ENCODE results near the gene TOMM34. TPM values are rescaled to one million over a fixed set of nuclear protein-coding genes. Genes with fewer than 3 reads are reported as not detected.

The TOMM34 gene, protein sequence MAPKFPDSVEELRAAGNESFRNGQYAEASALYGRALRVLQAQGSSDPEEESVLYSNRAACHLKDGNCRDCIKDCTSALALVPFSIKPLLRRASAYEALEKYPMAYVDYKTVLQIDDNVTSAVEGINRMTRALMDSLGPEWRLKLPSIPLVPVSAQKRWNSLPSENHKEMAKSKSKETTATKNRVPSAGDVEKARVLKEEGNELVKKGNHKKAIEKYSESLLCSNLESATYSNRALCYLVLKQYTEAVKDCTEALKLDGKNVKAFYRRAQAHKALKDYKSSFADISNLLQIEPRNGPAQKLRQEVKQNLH
- 10 to 100 TPM; 40.1 to 44.8 TPM for total RNA-seq

DNA sequence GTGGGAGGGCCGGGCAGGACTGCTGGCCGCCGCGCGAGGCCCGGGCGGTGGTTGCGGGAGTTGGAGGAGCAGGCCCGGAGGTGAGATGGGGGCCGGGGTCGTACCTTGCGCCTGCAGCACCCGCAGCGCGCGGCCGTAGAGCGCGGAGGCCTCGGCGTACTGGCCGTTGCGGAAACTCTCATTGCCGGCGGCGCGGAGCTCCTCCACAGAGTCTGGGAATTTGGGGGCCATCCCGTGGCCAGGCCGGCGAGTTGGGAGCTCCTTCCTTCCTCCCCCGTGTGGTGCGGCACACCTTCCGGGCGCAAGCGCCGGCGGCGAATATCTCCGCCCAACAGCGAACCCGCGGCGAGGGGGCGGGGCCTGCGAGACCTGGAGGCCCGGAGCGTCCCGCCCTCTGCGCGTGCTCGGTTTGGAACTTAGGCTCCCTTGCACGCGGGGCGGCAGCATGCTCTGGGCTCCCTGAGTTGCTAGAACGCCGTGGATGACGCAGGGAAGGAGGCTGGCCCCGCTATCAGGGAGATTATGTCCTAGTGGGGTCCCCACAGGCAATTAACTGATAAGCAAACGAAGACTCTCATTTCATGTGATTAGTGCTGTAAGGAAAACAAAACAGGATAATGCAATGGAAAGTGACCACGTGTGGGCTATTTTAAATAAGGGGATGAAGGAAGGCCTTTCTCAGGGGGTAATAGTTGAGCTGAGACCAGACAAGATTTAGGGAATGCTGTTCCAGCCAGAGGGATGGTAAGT is at the start of gene TOMM34:
TOMM34 (minus strand) TSS at position 295 of the 750 bp plus-strand sequence; CDS start at position 231, 64 bp downstream.
- H3K36me3 Mint-ChIP-seq (ENCODE audit: low read depth): peaks cover 48% of the 10 kb centered on the region
- H3K4me3 Mint-ChIP-seq: peak within 1 kb of the TSS; percentile 90
- peaks cover 50% of the 10 kb centered on the region for H3K4me1 Mint-ChIP-seq
- peak; percentile 80 for ATAC-seq (replicated peaks)
- no peaks in the 10 kb centered on the region for H3K9me3 Mint-ChIP-seq
- H3K27me3 Mint-ChIP-seq: no peaks in the 10 kb centered on the region
- H3K27ac Mint-ChIP-seq: peak within 1 kb of the TSS; percentile 97

DNA sequence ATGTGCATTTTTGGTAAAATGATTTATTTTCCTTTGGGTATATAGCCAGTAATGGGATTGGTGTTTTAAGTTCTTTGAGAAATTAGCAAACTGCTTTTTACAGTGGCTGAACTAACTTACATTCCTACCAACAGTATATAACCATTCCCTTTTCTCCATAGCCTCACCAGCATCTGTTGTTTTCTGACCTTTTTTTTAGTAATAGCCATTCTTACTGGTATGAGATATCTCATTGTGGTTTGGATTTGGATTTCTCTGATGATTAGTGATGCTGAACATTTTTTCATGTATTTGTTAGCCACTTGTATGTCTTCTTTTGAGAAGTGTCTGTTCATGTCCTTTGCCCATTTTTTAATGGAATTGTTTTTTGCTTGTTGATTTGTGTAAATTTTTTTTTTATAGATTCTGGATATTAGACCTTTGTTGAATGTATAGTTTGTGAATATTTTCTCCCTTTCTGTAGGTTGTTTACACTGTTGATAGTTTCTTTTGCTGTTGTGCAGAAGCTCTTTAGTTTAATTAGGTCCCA is 48.4 kb upstream of the TOMM34 start:
- Mint-ChIP-seq H3K36me3 (ENCODE audit: low read depth) (peaks cover 99% of the 10 kb centered on the region), H3K27me3 (no peaks in the 10 kb centered on the region), H3K9me3 (no peaks in the 10 kb centered on the region), H3K4me1 (peaks cover 36% of the 10 kb centered on the region), H3K4me3 (no peak overlapping the region), H3K27ac (peak overlapping the region; percentile 36)
- no peak for ATAC-seq (replicated peaks)

GRCh38 chr20:44997668-44998067 is 37.5 kb upstream of the TOMM34 start:
- Mint-ChIP-seq H3K4me3 (peak overlapping the region; percentile 38), H3K36me3 (ENCODE audit: low read depth) (peaks cover 98% of the 10 kb centered on the region), H3K4me1 (peaks cover 44% of the 10 kb centered on the region), H3K9me3 (no peaks in the 10 kb centered on the region), H3K27me3 (no peaks in the 10 kb centered on the region), H3K27ac (peak overlapping the region; percentile 70)
- peak; percentile 39 for ATAC-seq (replicated peaks)

DNA sequence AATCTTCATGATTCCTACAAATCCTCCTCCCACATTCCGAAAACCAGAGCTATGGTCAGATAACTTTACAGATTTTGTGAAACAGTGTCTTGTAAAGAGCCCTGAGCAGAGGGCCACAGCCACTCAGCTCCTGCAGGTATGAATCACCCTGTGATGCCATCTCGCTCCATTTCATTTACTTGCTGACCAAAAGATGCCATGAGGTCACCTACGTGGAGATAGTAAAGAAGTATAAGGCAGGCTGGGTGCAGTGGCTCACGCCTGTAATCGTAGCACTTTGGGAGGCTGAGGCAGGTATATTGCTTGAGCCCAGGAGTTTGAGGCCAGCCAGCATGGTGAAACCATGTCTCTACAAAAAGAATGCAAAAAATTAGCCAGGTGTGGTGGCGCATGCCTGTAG is 37.0 kb upstream of the TOMM34 start:
- Mint-ChIP-seq H3K36me3 (ENCODE audit: low read depth) (peaks cover 97% of the 10 kb centered on the region), H3K27me3 (no peaks in the 10 kb centered on the region), H3K4me1 (peaks cover 44% of the 10 kb centered on the region), H3K27ac (peak overlapping the region; percentile 70), H3K4me3 (peak overlapping the region; percentile 38), H3K9me3 (no peaks in the 10 kb centered on the region)
- peak; percentile 54 for ATAC-seq (replicated peaks)

DNA sequence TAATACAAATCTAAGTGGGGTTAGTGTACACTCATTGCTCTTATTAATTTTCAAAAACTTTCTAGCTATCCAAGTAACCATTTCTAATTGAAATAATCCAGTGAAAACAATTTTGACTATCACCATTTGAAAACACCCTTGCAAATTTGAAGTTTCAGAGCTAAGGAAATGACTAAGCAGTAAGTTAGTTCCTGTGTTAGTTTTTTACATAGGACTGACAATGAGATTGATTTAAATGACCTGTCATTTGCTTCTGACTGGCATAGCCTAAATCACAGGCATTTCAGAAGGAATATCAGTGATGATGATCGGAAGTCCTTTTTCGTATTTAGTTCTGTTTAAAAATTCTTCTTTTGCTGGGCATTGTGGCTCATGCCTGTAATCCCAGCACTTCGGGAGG is 33.1 kb upstream of the TOMM34 start:
- Mint-ChIP-seq H3K36me3 (ENCODE audit: low read depth) (peaks cover 93% of the 10 kb centered on the region), H3K27ac (peak overlapping the region; percentile 60), H3K27me3 (no peaks in the 10 kb centered on the region), H3K9me3 (no peaks in the 10 kb centered on the region), H3K4me1 (peaks cover 56% of the 10 kb centered on the region), H3K4me3 (peak overlapping the region; percentile 59)
- ATAC-seq (replicated peaks): peak; percentile 44

DNA sequence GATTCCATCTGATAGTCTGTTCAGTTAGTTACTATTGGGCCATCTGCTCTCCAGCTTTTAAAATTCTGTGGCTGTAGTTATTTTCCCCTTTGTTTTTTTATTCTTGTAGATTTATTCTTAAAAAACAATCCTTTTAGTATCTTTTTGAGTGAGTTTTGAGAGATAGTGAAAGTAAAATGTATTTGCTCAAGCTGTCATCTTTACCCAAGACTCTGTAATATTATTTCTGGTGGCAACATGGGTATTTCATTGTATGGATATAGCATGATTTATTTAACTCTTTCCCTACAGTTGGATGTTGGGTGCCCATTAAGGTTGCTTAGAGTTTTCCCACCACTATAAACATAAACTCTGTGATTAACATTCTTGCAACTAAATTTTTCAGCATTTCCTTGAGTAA is 30.8 kb upstream of the TOMM34 start:
- Mint-ChIP-seq H3K4me3 (peak overlapping the region; percentile 86), H3K4me1 (peaks cover 46% of the 10 kb centered on the region), H3K27me3 (no peaks in the 10 kb centered on the region), H3K9me3 (no peaks in the 10 kb centered on the region), H3K36me3 (ENCODE audit: low read depth) (peaks cover 93% of the 10 kb centered on the region), H3K27ac (peak overlapping the region; percentile 94)
- ATAC-seq (replicated peaks): peak; percentile 34

GRCh38 chr20:44990425-44990824 is 30.2 kb upstream of the TOMM34 start:
- Mint-ChIP-seq H3K27ac (peak overlapping the region; percentile 94), H3K36me3 (ENCODE audit: low read depth) (peaks cover 93% of the 10 kb centered on the region), H3K4me1 (peaks cover 45% of the 10 kb centered on the region), H3K9me3 (no peaks in the 10 kb centered on the region), H3K4me3 (peak overlapping the region; percentile 86), H3K27me3 (no peaks in the 10 kb centered on the region)
- ATAC-seq (replicated peaks): peak; percentile 97

DNA sequence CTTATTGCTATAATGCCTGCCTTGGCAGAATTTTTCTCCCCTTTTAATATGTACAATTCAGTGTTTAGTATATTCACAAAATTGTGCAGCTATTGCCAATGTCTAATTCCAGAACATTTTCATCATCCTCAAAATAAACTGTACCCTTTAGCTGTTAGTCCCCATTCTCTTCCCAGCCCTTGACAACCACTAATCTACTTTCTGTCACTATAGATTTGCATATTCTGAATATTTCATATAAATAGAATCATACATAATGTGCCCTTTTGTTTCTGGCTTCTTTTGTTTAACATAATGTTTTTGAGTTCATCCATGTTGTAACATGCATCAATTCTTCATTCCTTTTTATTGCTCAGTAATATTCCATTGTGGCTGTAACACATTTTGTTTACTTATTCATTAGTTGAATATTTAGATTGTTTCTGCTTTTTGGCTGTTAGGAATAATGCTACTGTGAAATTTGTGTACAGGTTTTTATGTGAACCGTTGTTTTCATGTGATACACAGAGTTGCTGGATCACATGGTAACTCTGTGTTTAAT is 28.5 kb upstream of the TOMM34 start:
- Mint-ChIP-seq H3K4me1 (peaks cover 42% of the 10 kb centered on the region), H3K27ac (peak overlapping the region; percentile 94), H3K27me3 (no peaks in the 10 kb centered on the region), H3K4me3 (peak overlapping the region; percentile 86), H3K36me3 (ENCODE audit: low read depth) (peaks cover 92% of the 10 kb centered on the region), H3K9me3 (no peaks in the 10 kb centered on the region)
- no peak for ATAC-seq (replicated peaks)

GRCh38 chr20:44983093-44983674 is 23.0 kb upstream of the TOMM34 start:
- Mint-ChIP-seq H3K27ac (peak overlapping the region; percentile 96), H3K4me3 (no peak overlapping the region), H3K36me3 (ENCODE audit: low read depth) (peaks cover 98% of the 10 kb centered on the region), H3K9me3 (no peaks in the 10 kb centered on the region), H3K27me3 (no peaks in the 10 kb centered on the region), H3K4me1 (peaks cover 45% of the 10 kb centered on the region)
- no peak for ATAC-seq (replicated peaks)

GRCh38 chr20:44981736-44982406 is 21.7 kb upstream of the TOMM34 start:
- Mint-ChIP-seq H3K27me3 (no peaks in the 10 kb centered on the region), H3K27ac (peak overlapping the region; percentile 96), H3K4me1 (peaks cover 54% of the 10 kb centered on the region), H3K36me3 (ENCODE audit: low read depth) (peaks cover 98% of the 10 kb centered on the region), H3K9me3 (no peaks in the 10 kb centered on the region), H3K4me3 (no peak overlapping the region)
- ATAC-seq (replicated peaks): peak; percentile 69

- peak; percentile 91 for ATAC-seq (replicated peaks)
- Mint-ChIP-seq H3K27ac (peak overlapping the region; percentile 96), H3K9me3 (no peaks in the 10 kb centered on the region), H3K27me3 (no peaks in the 10 kb centered on the region), H3K36me3 (ENCODE audit: low read depth) (peaks cover 98% of the 10 kb centered on the region), H3K4me3 (peak overlapping the region; percentile 72), H3K4me1 (peaks cover 64% of the 10 kb centered on the region)
These were observed 19.0 kb upstream of the TOMM34 start for GRCh38 chr20:44979090-44979621.

- H3K4me1 Mint-ChIP-seq: peaks cover 62% of the 10 kb centered on the region
- H3K9me3 Mint-ChIP-seq: no peaks in the 10 kb centered on the region
- peaks cover 100% of the 10 kb centered on the region for H3K36me3 Mint-ChIP-seq (ENCODE audit: low read depth)
These were observed 16.5 kb upstream of the TOMM34 start for GRCh38 chr20:44976698-44977097.

DNA sequence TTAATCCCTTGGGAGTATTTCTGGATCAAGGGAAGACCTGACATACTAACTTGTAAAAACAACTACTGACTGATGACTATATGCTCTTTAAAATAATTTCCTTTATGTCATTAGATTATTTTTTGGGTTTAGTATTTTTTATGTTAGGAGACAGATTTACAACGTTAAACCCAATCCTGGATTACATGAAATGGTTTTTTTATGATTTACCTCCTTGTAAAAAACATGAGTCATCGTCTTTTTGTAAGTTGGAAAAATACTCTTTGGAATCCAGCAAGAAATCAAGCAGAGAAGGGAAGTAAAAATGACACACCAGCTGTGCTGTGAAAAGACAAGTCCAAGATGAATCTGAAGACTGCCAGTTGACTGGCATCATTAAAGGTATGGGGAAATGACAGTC is 12.9 kb upstream of the TOMM34 start:
- H3K36me3 Mint-ChIP-seq (ENCODE audit: low read depth): peaks cover 100% of the 10 kb centered on the region
- H3K4me3 Mint-ChIP-seq: peak overlapping the region; percentile 52
- no peaks in the 10 kb centered on the region for H3K9me3 Mint-ChIP-seq
- peaks cover 73% of the 10 kb centered on the region for H3K4me1 Mint-ChIP-seq
- H3K27me3 Mint-ChIP-seq: no peaks in the 10 kb centered on the region
- no peak for ATAC-seq (replicated peaks)
- peak overlapping the region; percentile 68 for H3K27ac Mint-ChIP-seq

More at GRCh38 chr20:44976698-44977097, 16.5 kb upstream of the TOMM34 start:
- no peaks in the 10 kb centered on the region for H3K27me3 Mint-ChIP-seq
- ATAC-seq (replicated peaks): no peak
- H3K27ac Mint-ChIP-seq: peak overlapping the region; percentile 96
- H3K4me3 Mint-ChIP-seq: peak overlapping the region; percentile 72
